ENCODE data around the gene COL26A1. TPM values are rescaled to one million over a fixed set of nuclear protein-coding genes. Genes with fewer than 3 reads are reported as not detected.
"Not testable (repeated sequence)": the region's sequence is repeated elsewhere in the genome, so short reads cannot be mapped to it uniquely, and the experiment has no call there.

The COL26A1 gene
- total RNA-seq, 2 donors from 2014 or later = not detected

GRCh38 chr7:101559586-101559985 is 196.9 kb downstream of the COL26A1 start:
- no peak for DNase-seq (ENCODE audit: low spot score)
- Histone ChIP-seq H3K4me1 (no peaks in the 10 kb centered on the region), H3K4me3 (no peak overlapping the region), H3K27me3 (no peaks in the 10 kb centered on the region), H3K36me3 (no peaks in the 10 kb centered on the region), H3K9me3 (no peaks in the 10 kb centered on the region), H3K27ac (no peak overlapping the region)
- no peak for TF ChIP-seq CTCF (IDR thresholded peaks at IDR 0.05)

- not testable (repeated sequence) for H3K9me3 ChIP-seq; H3K4me1 ChIP-seq; H3K36me3 ChIP-seq; DNase-seq (ENCODE audit: low spot score); H3K4me3 ChIP-seq; H3K27me3 ChIP-seq; H3K27ac ChIP-seq
These were observed 197.3 kb downstream of the COL26A1 start for GRCh38 chr7:101560021-101560420.

DNA sequence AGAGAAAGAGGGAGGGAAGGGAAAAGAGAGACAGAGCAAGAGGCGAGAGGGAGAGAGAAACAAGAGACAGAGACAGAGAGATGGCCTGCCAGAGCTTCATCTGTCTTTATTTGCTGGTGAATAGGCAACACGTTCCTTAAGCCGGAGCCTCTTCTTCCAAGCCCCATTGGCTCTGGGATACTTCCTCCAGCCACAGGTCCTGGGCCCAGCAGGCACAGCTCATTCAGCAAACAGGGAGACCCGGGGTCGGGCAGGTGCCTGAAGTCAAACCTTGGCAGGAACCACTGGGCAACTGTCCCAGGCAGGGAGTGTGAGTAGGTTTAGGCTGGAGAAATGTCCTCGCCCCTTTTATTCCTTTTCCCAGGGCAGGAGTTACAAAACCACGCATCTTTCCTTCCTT is 198.2 kb downstream of the COL26A1 start:
- no peaks in the 10 kb centered on the region for H3K36me3 ChIP-seq
- no peaks in the 10 kb centered on the region for H3K4me1 ChIP-seq
- H3K9me3 ChIP-seq = no peaks in the 10 kb centered on the region
- no peaks in the 10 kb centered on the region for H3K27me3 ChIP-seq
- no peak overlapping the region for H3K27ac ChIP-seq
- no peak overlapping the region for H3K4me3 ChIP-seq
- TF ChIP-seq CTCF (IDR thresholded peaks at IDR 0.05) = no peak
- no peak for DNase-seq (ENCODE audit: low spot score)

GRCh38 chr7:101561293-101561692 is 198.6 kb downstream of the COL26A1 start:
- not testable (repeated sequence) for H3K4me1 ChIP-seq; DNase-seq (ENCODE audit: low spot score); H3K27me3 ChIP-seq; H3K36me3 ChIP-seq; H3K9me3 ChIP-seq; H3K4me3 ChIP-seq; H3K27ac ChIP-seq

DNA sequence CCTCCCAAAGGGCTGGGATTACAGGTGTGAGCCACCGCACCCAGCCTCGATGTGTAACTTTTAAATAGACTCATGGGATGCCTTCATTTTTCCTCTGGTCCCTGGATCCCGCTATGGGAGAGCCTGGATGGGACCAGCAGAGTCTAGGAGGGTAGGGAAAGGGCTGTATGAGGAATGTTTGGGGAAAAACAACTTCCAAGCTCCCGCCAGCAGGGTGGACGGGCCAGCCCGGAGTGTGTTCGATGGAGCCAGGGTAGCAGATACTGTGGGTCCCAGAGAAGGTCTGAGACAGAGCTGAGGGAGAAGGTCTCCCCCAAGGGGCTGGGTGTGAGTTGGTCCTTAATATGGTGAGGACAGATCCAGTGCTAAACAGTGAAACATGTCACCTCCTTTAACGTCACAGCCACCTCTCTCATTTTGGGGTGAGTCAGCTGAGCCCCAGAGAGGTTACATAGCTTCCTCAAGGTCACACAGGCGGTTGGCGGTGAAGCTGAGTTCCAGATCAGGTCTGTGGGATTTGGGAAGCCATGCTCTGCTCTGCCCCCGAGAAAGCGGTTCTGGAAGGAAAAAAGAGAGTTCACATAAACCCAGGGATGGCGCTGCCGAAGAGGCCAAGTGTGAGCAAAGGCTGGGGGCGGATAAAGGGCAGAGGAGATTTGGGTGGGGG is 200.0 kb downstream of the COL26A1 start:
- no peak overlapping the region for H3K27ac ChIP-seq
- DNase-seq (ENCODE audit: low spot score) = no peak
- H3K36me3 ChIP-seq = no peaks in the 10 kb centered on the region
- H3K4me1 ChIP-seq = no peaks in the 10 kb centered on the region
- no peak overlapping the region for H3K4me3 ChIP-seq
- H3K9me3 ChIP-seq = no peaks in the 10 kb centered on the region
- TF ChIP-seq CTCF (IDR thresholded peaks at IDR 0.05) = no peak
- H3K27me3 ChIP-seq = no peaks in the 10 kb centered on the region

GRCh38 chr7:101563198-101563901 is 200.7 kb downstream of the COL26A1 start:
- no peaks in the 10 kb centered on the region for H3K27me3 ChIP-seq
- H3K9me3 ChIP-seq = no peaks in the 10 kb centered on the region
- no peak overlapping the region for H3K27ac ChIP-seq
- DNase-seq (ENCODE audit: low spot score) = no peak
- H3K36me3 ChIP-seq = no peaks in the 10 kb centered on the region
- H3K4me1 ChIP-seq = no peaks in the 10 kb centered on the region
- no peak for TF ChIP-seq CTCF (IDR thresholded peaks at IDR 0.05)
- H3K4me3 ChIP-seq = no peak overlapping the region

Data from right atrium auricular region (tissue), 2 donors.